ENCODE results near the gene MS4A6A. TPM values are rescaled to one million over a fixed set of nuclear protein-coding genes. Genes with fewer than 3 reads are reported as not detected.

MS4A6A gene
- total and polyA plus RNA-seq, 2 donors (not counting 1 experiment from before 2014, with no cell fraction given): 0.34 to 4.1 TPM

DNA sequence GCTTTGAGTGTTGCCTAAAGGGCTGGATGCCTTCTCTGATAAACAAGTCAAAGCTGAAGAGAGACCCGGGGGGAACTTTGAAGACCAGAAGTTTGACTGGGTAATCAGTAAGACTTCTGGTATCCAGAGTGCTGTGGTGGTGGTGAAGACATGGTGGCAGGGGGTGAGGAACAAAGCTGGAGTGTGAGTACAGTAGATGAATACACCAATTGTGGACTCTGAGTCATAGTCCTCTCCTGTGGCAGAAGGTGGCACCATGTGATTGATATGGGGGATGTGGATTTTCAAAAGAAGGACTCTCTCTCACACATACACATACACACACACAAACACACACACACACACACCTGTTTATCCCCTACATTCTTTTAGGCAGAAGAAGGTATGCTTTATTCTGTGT, 12.3 kb downstream of the MS4A6A start:
- peaks cover 10% of the 10 kb centered on the region for H3K9me3 Mint-ChIP-seq (ENCODE audit: insufficient read depth)
- DNase-seq: no peak
- ChIA-PET CTCF (no interaction called here), POLR2A (no interaction called here)
- WGBS (ENCODE audit: insufficient coverage): 100% methylated on average over 1 of the region's 1 CpG
- H3K9me3 ChIP-seq (ENCODE audit: control extremely low read depth in 1 of 3, control insufficient read depth in 2 of 3, insufficient read depth in 1 of 3, low read length in 2 of 3): peaks cover 1 to 30% (median 28%) of the 10 kb centered on the region in 3 donors
- H3K27ac ChIP-seq (ENCODE audit: low read length in 2 of 2): no peak overlapping the region
- intact Hi-C loops (cut with micrococcal nuclease): no loop called here
- no peaks in the 10 kb centered on the region for H3K79me2 ChIP-seq (ENCODE audit: control insufficient read depth, insufficient read depth, low read length)
- ATAC-seq (ENCODE audit: low read depth): no peak
- H3K36me3 ChIP-seq (replicated peaks in 1 of 2; ENCODE audit: control extremely low read depth in 1 of 2, control insufficient read depth in 1 of 2, extremely low read depth in 1 of 2, insufficient read depth in 2 of 2, low read length in 1 of 2): no peaks in the 10 kb centered on the region
- no peak overlapping the region for H3K9ac ChIP-seq (ENCODE audit: low read length)
- H3K27me3 ChIP-seq (replicated peaks in 1 of 4; ENCODE audit: control extremely low read depth in 1 of 4, control insufficient read depth in 3 of 4, insufficient read depth in 4 of 4, low read length in 3 of 4): no peaks in the 10 kb centered on the region
- no peak overlapping the region for H3K4me3 Mint-ChIP-seq
- H2AFZ ChIP-seq (ENCODE audit: insufficient read depth, low read depth, low read length, poor library complexity, severe bottlenecking): no peak overlapping the region
- TF ChIP-seq, protein P1, sequence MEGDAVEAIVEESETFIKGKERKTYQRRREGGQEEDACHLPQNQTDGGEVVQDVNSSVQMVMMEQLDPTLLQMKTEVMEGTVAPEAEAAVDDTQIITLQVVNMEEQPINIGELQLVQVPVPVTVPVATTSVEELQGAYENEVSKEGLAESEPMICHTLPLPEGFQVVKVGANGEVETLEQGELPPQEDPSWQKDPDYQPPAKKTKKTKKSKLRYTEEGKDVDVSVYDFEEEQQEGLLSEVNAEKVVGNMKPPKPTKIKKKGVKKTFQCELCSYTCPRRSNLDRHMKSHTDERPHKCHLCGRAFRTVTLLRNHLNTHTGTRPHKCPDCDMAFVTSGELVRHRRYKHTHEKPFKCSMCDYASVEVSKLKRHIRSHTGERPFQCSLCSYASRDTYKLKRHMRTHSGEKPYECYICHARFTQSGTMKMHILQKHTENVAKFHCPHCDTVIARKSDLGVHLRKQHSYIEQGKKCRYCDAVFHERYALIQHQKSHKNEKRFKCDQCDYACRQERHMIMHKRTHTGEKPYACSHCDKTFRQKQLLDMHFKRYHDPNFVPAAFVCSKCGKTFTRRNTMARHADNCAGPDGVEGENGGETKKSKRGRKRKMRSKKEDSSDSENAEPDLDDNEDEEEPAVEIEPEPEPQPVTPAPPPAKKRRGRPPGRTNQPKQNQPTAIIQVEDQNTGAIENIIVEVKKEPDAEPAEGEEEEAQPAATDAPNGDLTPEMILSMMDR (IDR thresholded peaks at IDR 0.05): no peak
- no peak for TF ChIP-seq EZH2 (IDR thresholded peaks at IDR 0.05; ENCODE audit: borderline replicate concordance, insufficient read depth, low read depth, low read length, poor library complexity, severe bottlenecking)
- no peaks in the 10 kb centered on the region for H3K4me1 Mint-ChIP-seq
- no peaks in the 10 kb centered on the region for H3K4me1 ChIP-seq (ENCODE audit: control insufficient read depth in 2 of 2, insufficient read depth in 2 of 2, low read length in 2 of 2)
- H3K4me3 ChIP-seq (ENCODE audit: control extremely low read depth in 1 of 5, extremely low read depth in 1 of 5, insufficient read depth in 1 of 5, low read depth in 2 of 5, low read length in 4 of 5): no peak overlapping the region
- no peak overlapping the region for H3K4me2 ChIP-seq (replicated peaks; ENCODE audit: low read depth, low read length, poor library complexity, severe bottlenecking)
- H3K27ac Mint-ChIP-seq: no peak overlapping the region
- H4K20me1 ChIP-seq (ENCODE audit: control insufficient read depth, insufficient read depth, low read length, poor library complexity, severe bottlenecking): no peaks in the 10 kb centered on the region
- peaks cover 7% of the 10 kb centered on the region for H3K27me3 Mint-ChIP-seq

DNA sequence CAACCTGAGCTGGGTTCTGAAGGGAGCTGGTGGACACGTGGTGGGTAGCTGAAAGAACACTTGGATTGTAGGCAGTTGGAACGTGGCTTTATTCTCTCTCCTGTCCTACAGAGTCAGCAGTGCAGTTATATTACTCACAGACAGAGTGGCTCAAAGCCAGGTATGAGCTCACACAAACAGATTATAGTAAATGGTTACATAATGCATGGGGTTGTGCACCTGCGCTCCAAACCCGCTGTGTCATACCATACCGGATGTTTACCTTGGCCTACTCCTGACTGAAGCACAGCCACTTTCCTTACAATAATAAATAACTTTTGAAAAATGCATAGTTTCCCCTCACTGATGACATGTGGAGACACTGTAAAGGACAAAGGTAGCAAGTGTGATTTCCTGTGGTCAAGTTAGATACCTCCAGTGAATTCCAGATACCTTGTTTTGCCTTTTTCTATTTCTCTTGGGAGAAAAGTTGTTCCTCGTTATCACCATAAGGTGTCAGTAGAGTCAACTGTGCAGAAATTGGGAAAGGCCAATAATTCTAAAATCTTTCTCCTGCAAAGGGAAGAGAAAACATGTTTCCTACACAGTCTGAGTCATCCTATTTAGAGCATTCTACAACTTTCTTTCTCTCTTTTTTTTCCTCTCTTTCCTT, 13.5 kb downstream of the MS4A6A start:
- no peak overlapping the region for H2AFZ ChIP-seq (ENCODE audit: insufficient read depth, low read depth, low read length, poor library complexity, severe bottlenecking)
- H3K4me1 ChIP-seq (ENCODE audit: control insufficient read depth in 2 of 2, insufficient read depth in 2 of 2, low read length in 2 of 2): no peaks in the 10 kb centered on the region
- POLR2A ChIA-PET: no interaction called here
- ATAC-seq (ENCODE audit: low read depth): no peak
- H3K9me3 ChIP-seq (ENCODE audit: control extremely low read depth in 1 of 3, control insufficient read depth in 2 of 3, insufficient read depth in 1 of 3, low read length in 2 of 3): peaks cover 1 to 30% (median 28%) of the 10 kb centered on the region in 3 donors
- H3K27me3 Mint-ChIP-seq: peaks cover 13% of the 10 kb centered on the region
- peaks cover 10% of the 10 kb centered on the region for H3K9me3 Mint-ChIP-seq (ENCODE audit: insufficient read depth)
- no peak overlapping the region for H3K9ac ChIP-seq (ENCODE audit: low read length)
- intact Hi-C loops (cut with micrococcal nuclease): no loop called here
- no peaks in the 10 kb centered on the region for H3K27me3 ChIP-seq (replicated peaks in 1 of 4; ENCODE audit: control extremely low read depth in 1 of 4, control insufficient read depth in 3 of 4, insufficient read depth in 4 of 4, low read length in 3 of 4)
- no peak overlapping the region for H3K27ac ChIP-seq (ENCODE audit: low read length in 2 of 2)
- H3K27ac Mint-ChIP-seq: no peak overlapping the region
- H4K20me1 ChIP-seq (ENCODE audit: control insufficient read depth, insufficient read depth, low read length, poor library complexity, severe bottlenecking): no peaks in the 10 kb centered on the region
- WGBS (ENCODE audit: insufficient coverage): 80% methylated on average over 1 of the region's 6 CpGs
- CTCF ChIA-PET: interaction anchor here (0.6 to 1.6 kb wide), 2 partner anchors 82 to 409 kb away, joined by 3 to 6 read pairs; no protein-coding TSS in a partner anchor
- no peaks in the 10 kb centered on the region for H3K79me2 ChIP-seq (ENCODE audit: control insufficient read depth, insufficient read depth, low read length)
- H3K4me3 Mint-ChIP-seq: no peak overlapping the region
- no peak overlapping the region for H3K4me3 ChIP-seq (ENCODE audit: control extremely low read depth in 1 of 5, extremely low read depth in 1 of 5, insufficient read depth in 1 of 5, low read depth in 2 of 5, low read length in 4 of 5)
- no peak overlapping the region for H3K4me2 ChIP-seq (replicated peaks; ENCODE audit: low read depth, low read length, poor library complexity, severe bottlenecking)
- peak; percentile 34 for DNase-seq
- TF ChIP-seq, protein P1 (IDR thresholded peaks at IDR 0.05): no peak
- no peak for TF ChIP-seq EZH2 (IDR thresholded peaks at IDR 0.05; ENCODE audit: borderline replicate concordance, insufficient read depth, low read depth, low read length, poor library complexity, severe bottlenecking)
- no peaks in the 10 kb centered on the region for H3K4me1 Mint-ChIP-seq
- no peaks in the 10 kb centered on the region for H3K36me3 ChIP-seq (replicated peaks in 1 of 2; ENCODE audit: control extremely low read depth in 1 of 2, control insufficient read depth in 1 of 2, extremely low read depth in 1 of 2, insufficient read depth in 2 of 2, low read length in 1 of 2)
